B cell (primary cell): ENCODE data around the gene STK38L. TPM values are rescaled to one million over a fixed set of nuclear protein-coding genes. Genes with fewer than 3 reads are reported as not detected.

Experiments
- ATAC-seq: fragments of 200-7000 bp; cut with Tn5 transposase; one replicate; pipeline ENCODE4 v1.10.0; 2021; ENCODE audit warnings: low read depth, mild to moderate bottlenecking, moderate number of reproducible peaks, moderate library complexity
- CTCF ChIA-PET: fragments of 350-600 bp; sonication (Branson Sonifier 250); formaldehyde crosslinking; loops from one replicate; lab custom pipeline; 2021; ENCODE audit warnings: antibody characterized with exemption, inconsistent platforms; lab: Charles Lee
- POLR2A ChIA-PET: fragments of 350-600 bp; sonication (Branson Sonifier 250); formaldehyde crosslinking; loops from one replicate; lab custom pipeline; 2021; ENCODE audit warnings: antibody characterized with exemption; lab: Charles Lee
- DNase-seq: peaks from one replicate; pipeline ENCODE4 v3.0.0; 2013
- H2AFZ ChIP-seq: 2 replicates; pipeline ENCODE4 v1.6.1; 2012; ENCODE audit warnings: mild to moderate bottlenecking, low read depth, low read length; ENCODE audit not compliant: insufficient read depth, poor library complexity, severe bottlenecking
- H3K27ac ChIP-seq, 2 donors: 1 replicate in 1 of 2; 2 replicates in 1 of 2; pipeline ENCODE4 v1.5.1; 2012 to 2013; ENCODE audit warnings: low read length in 2 of 2, mild to moderate bottlenecking in 2 of 2, moderate library complexity in 1 of 2
- H3K27me3 ChIP-seq, 4 experiments: fragments of 200-600 bp in 1 of 4; sonication (generic) in 1 of 4; replicated peaks in 1 of 4; 1 replicate in 2 of 4; 2 replicates in 2 of 4; pipeline versions ENCODE4 v1.6.1 to v1.7.0; 2013 to 2016; ENCODE audit warnings: low read length in 3 of 4, mild to moderate bottlenecking in 2 of 4, mixed read lengths in 1 of 4, moderate library complexity in 1 of 4; ENCODE audit not compliant: insufficient read depth in 4 of 4, control insufficient read depth in 3 of 4; ENCODE audit errors: control extremely low read depth in 1 of 4
- H3K36me3 ChIP-seq, 2 experiments: replicated peaks in 1 of 2; 1 replicate in 1 of 2; 2 replicates in 1 of 2; pipeline versions ENCODE4 v1.6.1 to v1.7.1; 2013; ENCODE audit warnings: low read length in 1 of 2; ENCODE audit not compliant: insufficient read depth in 2 of 2, control insufficient read depth in 1 of 2; ENCODE audit errors: control extremely low read depth in 1 of 2, extremely low read depth in 1 of 2
- H3K4me1 ChIP-seq, 2 donors: fragments of 200-600 bp in 1 of 2; sonication (generic) in 1 of 2; 1 replicate in 1 of 2; 2 replicates in 1 of 2; pipeline versions ENCODE4 v1.5.1 to v1.6.1; 2013 to 2017; ENCODE audit warnings: low read length in 2 of 2; ENCODE audit not compliant: control insufficient read depth in 2 of 2, insufficient read depth in 2 of 2
- H3K4me2 ChIP-seq: replicated peaks from 2 replicates; pipeline ENCODE3; 2012; ENCODE audit warnings: mild to moderate bottlenecking, low read depth, low read length; ENCODE audit not compliant: poor library complexity, severe bottlenecking
- H3K4me3 ChIP-seq, 5 experiments: fragments of 200-600 bp in 1 of 5; sonication (generic) in 1 of 5; 1 replicate in 3 of 5; 2 replicates in 2 of 5; pipeline versions ENCODE4 v1.5.1 to v1.7.0; 2011 to 2016; ENCODE audit warnings: low read length in 4 of 5, mild to moderate bottlenecking in 4 of 5, low read depth in 2 of 5, control low read depth in 1 of 5, moderate library complexity in 1 of 5; ENCODE audit not compliant: insufficient read depth in 1 of 5; ENCODE audit errors: control extremely low read depth in 1 of 5, extremely low read depth in 1 of 5
- H3K79me2 ChIP-seq: fragments of 200-600 bp; sonication (generic); one replicate; pipeline ENCODE4 v1.6.0; 2016; ENCODE audit warnings: low read length; ENCODE audit not compliant: control insufficient read depth, insufficient read depth
- H3K9ac ChIP-seq: fragments of 200-600 bp; sonication (generic); 2 replicates; pipeline ENCODE4 v1.6.1; 2017; ENCODE audit warnings: mild to moderate bottlenecking, low read length, moderate library complexity
- H3K9me3 ChIP-seq, 3 donors: one replicate each; pipeline versions ENCODE4 v1.6.1 to v1.7.1; 2013; ENCODE audit warnings: low read length in 2 of 3; ENCODE audit not compliant: control insufficient read depth in 2 of 3, insufficient read depth in 1 of 3; ENCODE audit errors: control extremely low read depth in 1 of 3
- H4K20me1 ChIP-seq: 2 replicates; pipeline ENCODE4 v1.6.0; 2012; ENCODE audit warnings: mild to moderate bottlenecking, low read length; ENCODE audit not compliant: insufficient read depth, control insufficient read depth, poor library complexity, severe bottlenecking
- H3K27ac Mint-ChIP-seq: one replicate; pipeline ENCODE4 v1.8.0; 2021; ENCODE audit warnings: mixed read lengths
- H3K27me3 Mint-ChIP-seq: one replicate; pipeline ENCODE4 v1.8.0; 2021; ENCODE audit warnings: mixed read lengths
- H3K4me1 Mint-ChIP-seq: one replicate; pipeline ENCODE4 v1.8.0; 2021; ENCODE audit warnings: mixed read lengths
- H3K4me3 Mint-ChIP-seq: one replicate; pipeline ENCODE4 v1.8.0; 2021; ENCODE audit warnings: mixed read lengths
- H3K9me3 Mint-ChIP-seq: one replicate; pipeline ENCODE4 v1.8.0; 2022; ENCODE audit warnings: mixed read lengths; ENCODE audit not compliant: insufficient read depth
- CTCF ChIP-seq: fragments of 200-600 bp; IDR thresholded peaks from one replicate; pipeline ENCODE4 v1.8.0; 2022; ENCODE audit warnings: antibody characterized with exemption, mild to moderate bottlenecking
- EZH2 ChIP-seq: IDR thresholded peaks from 2 replicates; pipeline ENCODE4 v1.6.1; 2012; ENCODE audit warnings: borderline replicate concordance, low read depth, mild to moderate bottlenecking, moderate library complexity, low read length; ENCODE audit not compliant: insufficient read depth, poor library complexity, severe bottlenecking
- WGBS: methylation state at CpG from one replicate; pipeline ENCODE4 v1.1.5; 2013; ENCODE audit warnings: missing lambda C conversion rate; ENCODE audit not compliant: insufficient coverage; 5-methylcytosine and 5-hydroxymethylcytosine counted together
- intact Hi-C: fragments of 100-400 bp; cut with micrococcal nuclease; formaldehyde crosslinking; loops from one replicate; pipeline ENCODE4 v1.10.0; 2022
- polyA plus RNA-seq: library from polyadenylated mRNA; depleted of rRNA; stranded (reverse); fragments of >200 nt; gene quantifications from 2 replicates; pipeline ENCODE4 v1.2.3, GENCODE V29; 2012
- total RNA-seq, 2 donors: library from RNA; stranded (reverse); fragments of 120-200 nt in 1 of 2; gene quantifications; 1 replicate in 1 of 2; 2 replicates in 1 of 2; pipeline versions ENCODE4 v1.2.3 to v1.2.4, GENCODE V29; 2013 to 2022

Gene STK38L
- total and polyA plus RNA-seq, 2 donors (not counting 1 experiment from before 2014, with no cell fraction given): 5.5 to 21.2 TPM

GRCh38 chr12:27220055-27220987 is 23.8 kb upstream of the STK38L start:
- H3K27ac ChIP-seq: peak overlapping the region; percentile 28 to 48
- peak overlapping the region; percentile 22 for H3K9ac ChIP-seq
- Mint-ChIP-seq H3K4me1 (peaks cover 31% of the 10 kb centered on the region), H3K27ac (peak overlapping the region; percentile 78), H3K4me3 (peak overlapping the region; percentile 77), H3K9me3 (no peaks in the 10 kb centered on the region), H3K27me3 (no peaks in the 10 kb centered on the region)
- no peaks in the 10 kb centered on the region for H3K9me3 ChIP-seq
- peaks cover 32 to 37% of the 10 kb centered on the region in 2 donors for H3K4me1 ChIP-seq
- H3K36me3 ChIP-seq: no peaks in the 10 kb centered on the region
- WGBS: no CpG with 5 or more reads among the region's 4 CpGs
- no peaks in the 10 kb centered on the region for H3K27me3 ChIP-seq
- no peaks in the 10 kb centered on the region for H3K79me2 ChIP-seq
- no peaks in the 10 kb centered on the region for H4K20me1 ChIP-seq
- peak overlapping the region in 1 of 5 experiments; percentile 18 for H3K4me3 ChIP-seq
- DNase-seq: peak; percentile 44
- H2AFZ ChIP-seq: peak overlapping the region; percentile 38
- peak overlapping the region; percentile 52 for H3K4me2 ChIP-seq
- no peak for TF ChIP-seq EZH2
- TF ChIP-seq CTCF: no peak
- peak; percentile 66 for ATAC-seq
- intact Hi-C loops: loop anchor here (2.0 kb wide), 1 partner anchor 18 kb away; no protein-coding TSS in a partner anchor
- POLR2A ChIA-PET: no interaction called here
- CTCF ChIA-PET: interaction anchor here (1.9 kb wide), 1 partner anchor 85 kb away, joined by 10 read pairs; no protein-coding TSS in a partner anchor

DNA sequence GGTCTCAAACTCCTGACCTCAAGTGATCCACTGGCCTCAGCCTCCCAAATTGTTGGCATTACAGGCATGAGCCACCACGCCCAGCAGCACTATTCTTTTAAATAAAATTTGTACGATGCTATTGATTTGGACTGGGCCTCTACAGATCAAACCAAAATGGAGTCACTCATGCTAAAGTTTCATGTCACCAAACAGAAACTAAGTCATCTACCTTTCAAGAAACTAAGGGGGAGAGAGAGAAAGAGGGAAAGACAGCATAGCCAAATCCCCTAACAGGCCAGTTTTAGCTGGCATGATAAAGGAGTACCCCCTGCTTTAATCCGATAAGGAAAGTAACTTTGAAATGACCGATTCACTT is 23.1 kb upstream of the STK38L start:
- H3K27ac Mint-ChIP-seq: peak overlapping the region; percentile 78
- Histone ChIP-seq H3K4me1 (peaks cover 32 to 37% of the 10 kb centered on the region in 2 donors), H4K20me1 (no peaks in the 10 kb centered on the region), H2AFZ (peak overlapping the region; percentile 39), H3K9me3 (no peaks in the 10 kb centered on the region), H3K27ac (peak overlapping the region in 1 of 2 donors; percentile 48), H3K4me3 (no peak overlapping the region), H3K27me3 (no peaks in the 10 kb centered on the region), H3K36me3 (no peaks in the 10 kb centered on the region), H3K79me2 (no peaks in the 10 kb centered on the region), H3K9ac (no peak overlapping the region), H3K4me2 (peak overlapping the region; percentile 52)
- WGBS: 42% methylated on average over 3 of the region's 4 CpGs
- no peak for ATAC-seq
- no peak for DNase-seq
- peak overlapping the region; percentile 23 for H3K4me3 Mint-ChIP-seq
- peaks cover 31% of the 10 kb centered on the region for H3K4me1 Mint-ChIP-seq
- CTCF ChIA-PET: interaction anchor here (1.9 kb wide), 1 partner anchor 85 kb away, joined by 10 read pairs; no protein-coding TSS in a partner anchor
- POLR2A ChIA-PET: no interaction called here
- TF ChIP-seq CTCF (no peak), EZH2 (no peak)
- H3K27me3 Mint-ChIP-seq: no peaks in the 10 kb centered on the region
- no peaks in the 10 kb centered on the region for H3K9me3 Mint-ChIP-seq
- intact Hi-C loops: loop anchor here (2.0 kb wide), 1 partner anchor 18 kb away; no protein-coding TSS in a partner anchor
